Hematopoietic multipotent progenitor cell treated with erythropoietin and hydrocortisone succinate and interleukin-3 and kit ligand, for 17 days (in vitro differentiated cells): ENCODE data around the gene PHF21A.

Experiments
- DNase-seq: peaks from one replicate; pipeline ENCODE4 v3.0.0-alpha.2; 2015; ENCODE audit warnings: low spot score

PHF21A gene

DNA sequence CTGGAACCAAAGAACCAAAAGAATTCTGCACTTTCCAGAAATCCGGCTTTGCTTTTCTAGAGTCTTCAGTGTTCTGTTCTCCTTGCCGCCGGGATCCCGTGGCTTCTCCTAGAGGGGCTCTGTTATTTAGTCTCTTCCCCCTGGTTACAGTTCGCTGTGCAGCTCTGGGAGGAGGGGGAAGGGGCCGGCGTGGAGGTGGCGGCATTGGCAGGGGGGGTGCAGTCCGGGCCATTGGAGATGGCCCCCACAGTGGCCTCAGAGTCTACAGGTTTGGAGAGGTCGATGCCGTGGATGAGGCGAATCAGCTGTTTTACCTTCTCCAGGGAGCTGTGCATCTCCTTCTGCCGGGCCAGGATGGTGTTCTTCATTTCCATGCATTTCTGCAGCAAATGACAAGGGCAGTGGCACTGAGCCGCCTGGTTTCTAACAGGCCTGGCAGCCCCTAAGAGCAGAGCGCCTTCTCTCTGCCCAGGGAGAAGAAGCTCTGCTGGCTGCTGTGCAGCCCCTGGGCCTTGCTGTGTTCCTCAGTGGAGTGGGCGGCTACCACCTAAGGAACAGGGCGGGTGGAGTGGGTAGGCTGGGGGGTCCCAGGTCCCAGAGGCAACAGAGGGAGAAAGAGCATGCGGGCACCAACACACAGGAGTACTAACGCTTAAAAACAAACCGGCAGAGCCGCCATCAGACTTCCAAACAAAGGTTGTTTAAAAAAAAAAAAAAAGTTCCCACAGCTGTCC lies 187.2 kb downstream of the PHF21A start:
- no peak for DNase-seq

GRCh38 chr11:45933131-45933831 lies 188.0 kb downstream of the PHF21A start:
- DNase-seq = no peak

DNA sequence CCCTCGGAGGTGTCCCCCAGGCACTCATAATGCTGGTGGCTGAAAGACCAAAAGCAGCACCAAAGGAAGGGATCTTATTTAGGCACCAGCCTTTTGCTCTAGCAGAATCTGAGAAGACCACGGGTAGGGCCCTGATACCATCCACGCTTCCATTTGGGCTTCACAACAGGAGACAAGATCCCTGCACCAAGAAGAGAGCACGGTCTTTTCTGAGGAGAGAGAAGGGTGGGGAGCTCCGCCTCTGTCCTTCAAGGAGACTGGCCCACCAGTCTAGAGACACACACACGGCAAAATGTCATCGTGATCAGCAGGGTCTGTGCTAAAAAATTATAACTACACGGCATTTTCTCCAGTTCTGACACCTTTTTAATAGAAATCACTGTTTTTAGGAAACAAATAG lies 189.0 kb downstream of the PHF21A start:
- no peak for DNase-seq

- no peak for DNase-seq
Measured at GRCh38 chr11:45931739-45932138, 189.5 kb downstream of the PHF21A start.

- no peak for DNase-seq
Measured at GRCh38 chr11:45930951-45931570, 190.2 kb downstream of the PHF21A start.

GRCh38 chr11:45930031-45930794 lies 191.0 kb downstream of the PHF21A start:
- no peak for DNase-seq

DNA sequence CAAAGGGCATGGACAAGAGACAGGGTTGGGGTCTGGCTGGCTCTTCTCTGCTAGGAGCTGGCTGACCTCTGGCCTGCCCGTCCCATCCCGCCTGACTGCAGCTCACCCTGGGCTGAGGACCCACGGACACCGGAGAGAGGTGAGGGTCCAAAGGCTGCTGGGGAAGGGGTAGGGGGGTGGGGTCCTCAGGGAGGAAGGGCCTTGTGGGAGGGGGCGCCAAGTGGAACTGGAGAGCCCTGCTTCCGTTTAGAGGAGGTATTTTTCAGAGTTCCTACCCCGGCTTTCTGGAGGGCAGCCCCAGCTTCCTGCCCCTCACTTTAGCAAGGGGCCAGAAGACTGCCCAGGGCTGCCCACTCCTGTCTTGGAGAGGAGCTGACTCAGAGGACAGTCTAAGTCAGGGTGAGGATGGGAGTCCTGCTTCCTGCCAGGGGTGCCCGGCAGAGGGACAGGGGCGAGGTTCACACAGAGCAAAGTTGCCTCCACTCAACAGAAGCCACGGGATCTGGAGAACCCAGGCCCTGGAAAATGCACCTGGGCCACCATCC lies 191.7 kb downstream of the PHF21A start:
- DNase-seq = no peak

- DNase-seq = no peak
Measured at GRCh38 chr11:45928535-45929215, 192.6 kb downstream of the PHF21A start.

DNA sequence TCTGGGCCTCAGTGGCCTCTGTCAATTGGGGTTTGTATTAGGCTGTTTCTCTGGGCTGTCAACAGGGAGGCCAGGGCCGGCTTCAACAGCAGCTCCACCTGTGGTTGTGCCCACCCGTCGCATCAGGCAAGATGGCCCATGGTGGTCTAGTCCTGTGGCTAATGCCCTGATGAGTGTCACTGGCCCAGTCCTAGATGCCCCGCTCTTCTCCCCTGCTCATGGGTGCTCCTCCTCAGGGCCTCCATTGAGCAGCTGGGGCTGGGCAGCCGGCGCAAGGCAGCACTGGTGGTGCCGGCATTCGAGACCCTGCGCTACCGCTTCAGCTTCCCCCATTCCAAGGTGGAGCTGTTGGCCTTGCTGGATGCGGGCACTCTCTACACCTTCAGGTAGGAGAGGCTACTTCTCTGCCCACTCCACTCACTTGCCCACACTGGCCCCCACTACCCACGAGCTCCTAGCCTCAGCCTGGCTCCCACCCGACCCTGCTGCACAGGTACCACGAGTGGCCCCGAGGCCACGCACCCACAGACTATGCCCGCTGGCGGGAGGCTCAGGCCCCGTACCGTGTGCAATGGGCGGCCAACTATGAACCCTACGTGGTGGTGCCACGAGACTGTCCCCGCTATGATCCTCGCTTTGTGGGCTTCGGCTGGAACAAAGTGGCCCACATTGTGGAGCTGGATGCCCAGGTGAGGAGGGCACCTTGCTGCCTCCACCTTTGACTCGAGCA lies 193.4 kb downstream of the PHF21A start:
- no peak for DNase-seq

- DNase-seq = no peak
Measured at GRCh38 chr11:45927332-45927683, 193.9 kb downstream of the PHF21A start.

DNA sequence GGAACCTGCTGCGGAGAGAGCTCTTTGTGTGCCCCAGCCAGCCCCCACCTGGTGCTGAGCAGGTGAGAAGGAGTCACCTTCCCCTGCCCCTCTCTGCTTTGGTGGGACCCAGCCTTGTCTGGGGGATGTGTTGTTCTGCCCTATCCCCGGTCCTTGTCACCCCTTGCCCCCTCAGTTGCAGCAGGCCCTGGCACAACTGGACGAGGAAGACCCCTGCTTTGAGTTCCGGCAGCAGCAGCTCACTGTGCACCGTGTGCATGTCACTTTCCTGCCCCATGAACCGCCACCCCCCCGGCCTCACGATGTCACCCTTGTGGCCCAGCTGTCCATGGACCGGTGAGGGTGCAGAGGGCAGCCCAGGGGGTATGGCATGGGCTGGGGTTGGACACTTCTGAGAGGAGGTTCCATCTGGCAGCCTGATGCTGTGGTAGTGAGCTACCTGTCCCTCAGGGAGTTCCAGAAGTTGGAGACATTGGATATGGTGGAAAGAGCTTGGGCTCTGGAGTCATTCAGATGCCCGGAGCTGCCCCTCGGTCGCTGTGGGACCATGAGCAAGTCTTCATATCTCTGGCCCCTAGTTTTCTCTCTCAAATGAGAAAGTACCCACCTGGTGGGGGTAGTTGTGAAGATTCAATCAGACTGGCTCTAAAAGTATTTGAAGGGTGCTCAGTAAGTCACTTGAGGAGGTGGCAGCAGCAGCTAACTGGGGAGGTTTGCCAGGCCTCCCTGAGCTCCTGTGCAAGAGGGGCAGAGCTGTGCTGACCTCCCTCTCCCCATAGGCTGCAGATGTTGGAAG lies 194.5 kb downstream of the PHF21A start:
- no peak for DNase-seq

GRCh38 chr11:45926001-45926401 lies 195.3 kb downstream of the PHF21A start:
- DNase-seq = no peak

DNA sequence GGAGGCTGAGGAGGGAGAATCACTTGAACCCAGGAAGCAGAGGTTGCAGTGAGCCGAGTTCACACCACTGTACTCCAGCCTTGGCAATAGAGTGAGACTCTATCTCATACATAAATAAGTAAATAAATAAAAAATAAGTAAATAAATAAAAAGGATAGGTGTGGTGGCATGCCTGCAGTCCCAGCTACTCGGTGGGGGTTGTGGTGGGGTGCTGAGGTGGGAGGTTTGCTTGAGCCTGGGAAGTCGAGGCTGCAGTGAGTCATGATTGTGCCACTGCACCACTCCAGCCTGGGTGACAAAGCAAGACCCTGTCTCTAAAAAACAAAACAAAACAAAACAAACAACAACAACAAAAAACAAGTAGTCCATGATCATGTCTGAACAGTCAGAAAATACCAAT lies 195.7 kb downstream of the PHF21A start:
- DNase-seq = no peak

DNA sequence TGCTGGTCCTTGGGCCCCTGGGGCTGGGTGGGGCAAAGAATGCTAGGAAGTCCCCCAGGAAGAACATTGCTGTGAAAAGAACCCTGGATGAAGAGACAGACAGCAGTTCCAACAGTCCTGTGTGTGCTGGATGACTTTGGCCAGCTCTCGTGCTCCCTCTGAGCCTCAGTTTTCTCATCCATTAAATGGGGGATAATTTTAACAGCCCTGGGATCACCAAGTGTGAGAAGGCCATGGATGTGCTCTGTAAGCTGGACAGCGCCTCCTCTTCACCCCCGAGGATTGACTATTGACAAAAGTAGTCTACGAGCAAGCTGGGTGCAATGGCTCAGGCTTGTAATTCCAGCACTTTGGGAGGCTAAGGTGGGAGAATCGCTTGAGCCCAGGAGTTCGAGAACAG lies 196.3 kb downstream of the PHF21A start:
- DNase-seq = no peak

DNA sequence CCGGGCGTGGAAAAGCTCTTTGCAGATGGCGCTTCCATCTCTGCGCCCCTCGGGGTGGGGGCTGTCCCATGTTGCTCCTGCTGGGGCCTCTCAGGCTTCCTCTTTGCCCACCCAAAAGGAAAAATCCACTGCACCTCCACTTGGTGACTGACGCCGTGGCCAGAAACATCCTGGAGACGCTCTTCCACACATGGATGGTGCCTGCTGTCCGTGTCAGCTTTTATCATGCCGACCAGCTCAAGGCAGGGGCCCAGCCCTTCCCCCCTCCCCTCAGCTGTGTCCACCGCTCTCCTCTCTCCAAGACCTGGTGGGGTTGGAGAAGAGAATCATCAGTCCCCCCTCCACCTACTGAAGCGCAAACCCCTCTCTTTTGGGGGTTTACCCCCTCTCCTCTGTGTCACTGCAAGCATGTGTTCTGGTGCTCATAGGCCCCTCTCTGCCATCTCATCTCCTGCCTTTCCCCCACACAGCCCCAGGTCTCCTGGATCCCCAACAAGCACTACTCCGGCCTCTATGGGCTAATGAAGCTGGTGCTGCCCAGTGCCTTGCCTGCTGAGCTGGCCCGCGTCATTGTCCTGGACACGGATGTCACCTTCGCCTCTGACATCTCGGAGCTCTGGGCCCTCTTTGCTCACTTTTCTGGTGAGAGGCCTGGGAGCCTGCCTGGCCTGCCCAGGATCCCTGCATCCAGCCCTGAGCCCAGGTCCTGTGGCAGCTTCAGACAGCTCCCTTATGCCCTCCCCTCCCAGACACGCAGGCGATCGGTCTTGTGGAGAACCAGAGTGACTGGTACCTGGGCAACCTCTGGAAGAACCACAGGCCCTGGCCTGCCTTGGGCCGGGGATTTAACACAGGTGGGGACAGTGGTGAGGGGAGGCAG lies 197.0 kb downstream of the PHF21A start:
- no peak for DNase-seq

DNA sequence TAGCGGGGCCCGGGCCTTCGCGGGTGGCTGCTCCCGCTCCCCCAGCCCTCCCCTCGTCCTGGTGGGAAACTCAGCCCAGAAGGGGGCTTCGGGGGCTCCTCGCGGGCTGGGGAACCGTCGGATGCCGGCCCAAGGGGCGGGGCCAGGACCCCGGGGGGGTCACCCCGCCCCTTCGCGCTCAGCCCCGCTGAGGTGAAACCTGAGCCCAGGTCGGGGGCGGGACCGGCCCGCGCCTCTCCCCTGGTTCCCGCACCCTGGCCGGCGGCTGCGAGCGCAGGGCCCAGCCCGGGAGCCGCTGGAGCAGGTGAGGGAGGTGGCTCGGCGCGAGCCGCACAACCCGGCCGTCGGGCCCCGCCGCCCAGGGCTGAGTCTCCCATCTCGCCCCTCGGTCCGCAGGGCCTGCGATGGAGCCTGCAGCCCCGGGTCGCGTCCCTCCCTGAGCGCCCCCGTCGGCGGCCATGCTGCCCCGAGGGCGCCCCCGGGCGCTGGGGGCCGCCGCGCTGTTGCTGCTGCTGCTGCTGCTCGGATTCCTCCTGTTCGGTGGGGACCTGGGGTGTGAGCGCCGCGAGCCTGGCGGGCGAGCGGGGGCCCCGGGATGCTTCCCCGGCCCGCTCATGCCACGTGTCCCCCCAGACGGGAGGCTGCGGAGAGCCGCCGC lies 198.7 kb downstream of the PHF21A start, which contains the start of gene LARGE2:
Gene LARGE2 (plus strand): TSS at position 232 of the 658 bp plus-strand sequence. CDS start 227 bp downstream, at position 459.
- no peak for DNase-seq

GRCh38 chr11:45921561-45922424 lies 199.5 kb downstream of the PHF21A start:
- no peak for DNase-seq
